Activated CD4-positive, alpha-beta T cell treated with anti-CD3 and anti-CD28 coated beads, Interleukin-2, amount 10 ng/mL, durations not matched to agents 7 days and 5 days (primary cell): ENCODE measurements around the gene CFAP45. TPM values are rescaled to one million over a fixed set of nuclear protein-coding genes. Genes with fewer than 3 reads are reported as not detected.
A peak's percentile ranks its signal among the peaks of the same experiment; 100 is the strongest.

Experiments
- CTCF ChIA-PET: fragments of 350-600 bp; sonication (Branson Sonifier 250); formaldehyde crosslinking; loops from one replicate; lab custom pipeline; 2021; ENCODE audit warnings: antibody characterized with exemption; lab: Charles Lee
- POLR2A ChIA-PET: fragments of 350-600 bp; sonication (Branson Sonifier 250); formaldehyde crosslinking; loops from one replicate; lab custom pipeline; 2021; ENCODE audit warnings: antibody characterized with exemption; lab: Charles Lee
- DNase-seq: peaks from one replicate; pipeline ENCODE4 v3.0.0-alpha.2; 2020
- H3K27ac Mint-ChIP-seq: one replicate; pipeline ENCODE4 v1.8.0; 2021; ENCODE audit warnings: mild to moderate bottlenecking, moderate library complexity, mixed read lengths
- H3K27me3 Mint-ChIP-seq: one replicate; pipeline ENCODE4 v1.8.0; 2021; ENCODE audit warnings: mixed read lengths
- H3K36me3 Mint-ChIP-seq: one replicate; pipeline ENCODE4 v1.8.0; 2021; ENCODE audit warnings: low read depth, mixed read lengths
- H3K4me1 Mint-ChIP-seq: one replicate; pipeline ENCODE4 v1.8.0; 2021; ENCODE audit warnings: mixed read lengths
- H3K4me3 Mint-ChIP-seq: one replicate; pipeline ENCODE4 v1.8.0; 2021; ENCODE audit warnings: mild to moderate bottlenecking, moderate library complexity, mixed read lengths
- H3K9me3 Mint-ChIP-seq: one replicate; pipeline ENCODE4 v1.8.0; 2021; ENCODE audit warnings: mixed read lengths
- total RNA-seq, 2 experiments: library from RNA; stranded (reverse); gene quantifications; one replicate each; pipeline ENCODE4 v1.2.3, GENCODE V29; 2021

CFAP45 gene
- total RNA-seq, 2 experiments from 2014 or later, result 0.25 to 0.37 TPM

- no peaks in the 10 kb centered on the region for H3K9me3 Mint-ChIP-seq
Observed at GRCh38 chr1:159919236-159919865, 19.4 kb upstream of the CFAP45 start.

GRCh38 chr1:159918352-159919200 is 18.6 kb upstream of the CFAP45 start:
- ChIA-PET POLR2A (no interaction called here), CTCF (interaction anchor here (0.6 kb wide), 1 partner anchor 204 kb away, joined by 3 read pairs; no protein-coding TSS in a partner anchor)
- no peak for DNase-seq
- Mint-ChIP-seq H3K4me1 (peaks cover 76% of the 10 kb centered on the region), H3K4me3 (no peak overlapping the region), H3K27ac (peak overlapping the region; percentile 62), H3K36me3 (peaks cover 66% of the 10 kb centered on the region), H3K27me3 (no peaks in the 10 kb centered on the region), H3K9me3 (no peaks in the 10 kb centered on the region)

More at GRCh38 chr1:159919236-159919865, 19.4 kb upstream of the CFAP45 start:
- DNase-seq, result no peak
- H3K27ac Mint-ChIP-seq, result no peak overlapping the region
- CTCF ChIA-PET, result interaction anchor here (0.6 kb wide), 1 partner anchor 203 kb away, joined by 3 read pairs; no protein-coding TSS in a partner anchor
- no peak overlapping the region for H3K4me3 Mint-ChIP-seq
- H3K36me3 Mint-ChIP-seq, result peaks cover 67% of the 10 kb centered on the region
- POLR2A ChIA-PET, result no interaction called here
- peaks cover 68% of the 10 kb centered on the region for H3K4me1 Mint-ChIP-seq
- H3K27me3 Mint-ChIP-seq, result no peaks in the 10 kb centered on the region

DNA sequence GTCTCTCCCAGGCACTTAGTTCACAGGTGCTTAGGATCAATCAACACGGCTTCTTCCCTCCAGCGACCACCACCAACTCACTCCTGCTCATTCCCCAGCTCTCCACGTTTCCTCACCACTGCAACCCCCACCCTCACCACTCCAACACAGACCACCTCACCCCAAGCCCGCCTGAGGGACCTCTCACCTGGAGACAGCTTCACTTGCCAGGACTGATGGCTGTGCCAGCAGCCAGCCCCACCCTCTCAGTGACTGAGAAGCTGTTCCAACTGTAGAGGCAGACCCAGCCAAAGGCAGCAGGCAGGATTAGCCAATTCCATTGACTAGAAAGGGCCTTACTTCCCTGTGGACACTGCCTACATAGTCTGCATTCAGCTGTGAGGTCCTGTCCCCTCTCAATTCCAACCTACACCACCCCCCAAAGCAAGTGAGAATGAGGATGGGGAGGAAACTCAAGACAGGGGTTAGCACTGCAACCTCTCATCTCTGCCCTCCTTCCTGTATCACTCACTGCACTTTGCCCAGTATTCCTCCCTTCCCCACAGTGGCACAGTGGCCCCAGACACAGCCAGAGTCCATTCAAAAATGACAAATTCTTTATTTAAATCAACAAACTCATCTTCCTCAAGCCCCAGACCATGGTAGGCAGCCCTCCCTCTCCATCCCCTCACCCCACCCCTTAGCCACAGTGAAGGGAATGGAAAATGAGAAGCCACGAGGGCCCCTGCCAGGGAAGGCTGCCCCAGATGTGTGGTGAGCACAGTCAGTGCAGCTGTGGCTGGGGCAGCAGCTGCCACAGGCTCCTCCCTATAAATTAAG is 17.8 kb upstream of the CFAP45 start:
- Mint-ChIP-seq H3K27ac (peak overlapping the region; percentile 62), H3K4me1 (peaks cover 78% of the 10 kb centered on the region), H3K27me3 (no peaks in the 10 kb centered on the region), H3K9me3 (no peaks in the 10 kb centered on the region), H3K36me3 (peaks cover 62% of the 10 kb centered on the region), H3K4me3 (no peak overlapping the region)
- ChIA-PET CTCF (no interaction called here), POLR2A (no interaction called here)
- DNase-seq, result no peak

DNA sequence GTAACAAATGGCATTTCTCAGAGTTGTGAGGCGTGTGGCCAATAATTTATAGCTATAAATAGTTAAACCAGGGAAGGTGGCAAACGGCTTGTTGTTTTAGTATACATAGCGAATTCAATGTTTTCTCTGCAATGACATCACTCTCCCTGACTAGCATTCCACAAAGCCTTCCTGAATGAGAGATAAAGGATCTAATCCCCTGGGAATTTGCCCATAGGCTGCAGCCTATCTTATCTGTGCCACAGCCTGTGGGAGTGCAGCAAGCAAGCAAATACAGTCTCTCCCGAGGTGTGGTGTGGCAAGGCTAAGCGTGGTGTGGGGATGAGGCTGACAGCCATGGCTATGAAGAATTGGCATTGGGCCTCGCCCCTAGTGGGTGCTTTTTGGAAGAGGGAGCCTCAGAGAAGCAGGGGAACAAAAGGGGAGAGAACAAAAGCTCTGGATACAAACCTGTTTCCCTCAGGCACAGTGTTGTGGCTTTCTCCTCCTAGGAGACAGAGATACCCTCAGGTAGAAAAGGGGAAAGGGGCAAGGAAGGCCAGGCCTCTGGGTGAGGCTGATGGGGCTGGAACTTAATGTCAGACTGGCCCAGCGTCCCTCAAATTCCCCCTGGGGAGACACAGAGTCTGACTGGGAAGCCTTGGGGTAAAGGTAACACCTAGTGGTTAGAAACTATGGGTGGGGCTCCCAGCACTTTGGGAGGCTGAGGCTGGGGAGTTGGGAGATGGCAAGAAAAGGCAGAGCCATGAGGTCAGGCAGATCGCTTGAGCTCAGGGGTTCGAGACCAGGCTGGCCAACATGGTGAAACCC is 16.5 kb upstream of the CFAP45 start:
- ChIA-PET POLR2A (no interaction called here), CTCF (interaction anchor here (0.6 to 2.2 kb wide), 2 partner anchors 8 to 185 kb away, joined by 3 to 6 read pairs; no protein-coding TSS in a partner anchor)
- Mint-ChIP-seq H3K9me3 (no peaks in the 10 kb centered on the region), H3K27ac (peak overlapping the region; percentile 78), H3K36me3 (peaks cover 57% of the 10 kb centered on the region), H3K4me3 (no peak overlapping the region), H3K4me1 (peaks cover 80% of the 10 kb centered on the region), H3K27me3 (no peaks in the 10 kb centered on the region)
- DNase-seq, result no peak

DNA sequence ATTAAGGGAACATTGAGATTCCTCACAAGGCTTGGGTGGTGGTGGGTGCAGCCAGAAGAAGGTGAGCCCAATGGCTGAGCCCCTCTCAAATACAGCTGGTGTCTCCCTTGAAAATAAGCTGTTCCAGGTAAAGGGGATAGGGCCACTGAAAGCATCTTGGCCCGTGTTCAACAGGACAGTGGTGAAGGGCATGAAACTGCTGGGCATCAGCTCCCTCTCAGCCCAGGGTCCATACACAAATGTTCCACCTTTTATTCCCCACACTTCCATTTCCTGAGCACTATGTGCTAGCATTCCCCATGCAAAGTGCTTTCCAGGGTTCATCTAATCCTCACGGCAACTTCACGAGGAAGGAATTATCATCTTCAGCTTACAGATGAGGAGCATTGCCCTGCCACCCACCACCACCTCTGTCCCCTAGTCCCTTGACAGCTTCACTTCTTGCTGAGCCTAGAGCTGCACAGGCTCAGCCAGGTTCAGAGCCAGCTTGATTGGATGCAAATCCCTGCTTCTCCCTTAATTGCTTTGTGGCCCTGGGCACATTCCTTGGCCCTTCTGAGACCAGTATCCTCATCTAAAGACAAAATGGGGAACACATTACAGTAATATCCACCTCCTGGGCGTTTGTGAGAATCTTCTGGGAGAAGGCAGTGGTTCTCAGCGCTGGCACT is 15.7 kb upstream of the CFAP45 start:
- Mint-ChIP-seq H3K9me3 (no peaks in the 10 kb centered on the region), H3K4me1 (peaks cover 80% of the 10 kb centered on the region), H3K36me3 (peaks cover 51% of the 10 kb centered on the region), H3K27me3 (no peaks in the 10 kb centered on the region), H3K4me3 (no peak overlapping the region), H3K27ac (peak overlapping the region; percentile 47)
- ChIA-PET POLR2A (no interaction called here), CTCF (interaction anchor here (0.6 to 2.2 kb wide), 3 partner anchors 9 to 1128 kb away, joined by 3 to 6 read pairs (median 4); no protein-coding TSS in a partner anchor)
- DNase-seq, result no peak

- H3K4me3 Mint-ChIP-seq, result no peak overlapping the region
- DNase-seq, result no peak
- no peaks in the 10 kb centered on the region for H3K27me3 Mint-ChIP-seq
- peak overlapping the region; percentile 68 for H3K27ac Mint-ChIP-seq
- H3K36me3 Mint-ChIP-seq, result peaks cover 43% of the 10 kb centered on the region
- no peaks in the 10 kb centered on the region for H3K9me3 Mint-ChIP-seq
- H3K4me1 Mint-ChIP-seq, result peaks cover 79% of the 10 kb centered on the region
- ChIA-PET POLR2A (interaction anchor here (1.4 kb wide), 1 partner anchor 11 kb away, joined by 4 read pairs; the partner anchor contains the start of gene TAGLN2), CTCF (interaction anchor here (1.0 to 2.2 kb wide), 2 partner anchors 10 kb away, joined by 4 to 6 read pairs; no protein-coding TSS in a partner anchor)
Observed at GRCh38 chr1:159914252-159915018, 14.5 kb upstream of the CFAP45 start.

DNA sequence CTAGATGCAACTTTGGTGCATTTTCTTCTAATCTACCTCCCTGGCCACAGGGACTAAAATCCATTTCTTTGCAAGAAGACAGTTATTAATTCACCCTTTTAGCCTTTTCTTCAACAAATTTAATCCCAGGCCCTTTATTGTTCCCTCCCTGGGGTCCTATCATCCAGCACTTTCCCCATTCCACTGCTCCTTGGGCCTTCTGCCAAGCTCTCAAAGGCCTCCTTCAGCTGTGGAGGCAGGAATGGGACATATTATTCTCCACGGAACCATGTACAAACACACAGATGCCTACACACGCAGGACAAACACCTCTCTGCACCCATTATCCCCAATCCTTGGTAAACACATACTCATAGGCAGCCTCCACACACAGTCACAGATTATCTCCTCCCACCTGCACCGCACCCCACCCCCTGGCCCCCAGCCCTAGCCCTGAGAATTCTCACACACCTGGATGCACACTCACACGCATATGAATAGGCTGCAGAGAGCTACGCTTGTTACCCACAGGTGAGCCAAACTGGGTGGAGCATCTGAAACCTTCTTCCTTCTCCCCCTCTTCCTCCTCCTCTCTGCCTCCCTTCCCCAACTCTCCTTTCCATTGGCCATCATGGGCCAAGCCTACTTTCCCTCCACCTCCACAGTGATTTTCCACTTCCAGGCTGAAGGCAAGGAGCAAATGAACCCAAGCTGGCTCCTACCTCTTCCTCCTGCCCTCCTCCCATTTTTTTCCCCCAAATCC is 13.7 kb upstream of the CFAP45 start:
- POLR2A ChIA-PET, result interaction anchor here (1.4 kb wide), 1 partner anchor 12 kb away, joined by 4 read pairs; the partner anchor contains the start of gene TAGLN2
- Mint-ChIP-seq H3K4me1 (peaks cover 77% of the 10 kb centered on the region), H3K36me3 (peaks cover 35% of the 10 kb centered on the region), H3K27me3 (no peaks in the 10 kb centered on the region), H3K4me3 (no peak overlapping the region), H3K9me3 (no peaks in the 10 kb centered on the region), H3K27ac (no peak overlapping the region)
- CTCF ChIA-PET, result interaction anchor here (1.0 kb wide), 1 partner anchor 10 kb away, joined by 4 read pairs; no protein-coding TSS in a partner anchor
- no peak for DNase-seq

- peak overlapping the region; percentile 49 for H3K4me3 Mint-ChIP-seq
- ChIA-PET POLR2A (no interaction called here), CTCF (interaction anchor here (0.6 to 1.1 kb wide), 2 partner anchors 10 to 11 kb away, joined by 3 to 4 read pairs; no protein-coding TSS in a partner anchor)
Observed at GRCh38 chr1:159911326-159912070, 11.5 kb upstream of the CFAP45 start.

DNA sequence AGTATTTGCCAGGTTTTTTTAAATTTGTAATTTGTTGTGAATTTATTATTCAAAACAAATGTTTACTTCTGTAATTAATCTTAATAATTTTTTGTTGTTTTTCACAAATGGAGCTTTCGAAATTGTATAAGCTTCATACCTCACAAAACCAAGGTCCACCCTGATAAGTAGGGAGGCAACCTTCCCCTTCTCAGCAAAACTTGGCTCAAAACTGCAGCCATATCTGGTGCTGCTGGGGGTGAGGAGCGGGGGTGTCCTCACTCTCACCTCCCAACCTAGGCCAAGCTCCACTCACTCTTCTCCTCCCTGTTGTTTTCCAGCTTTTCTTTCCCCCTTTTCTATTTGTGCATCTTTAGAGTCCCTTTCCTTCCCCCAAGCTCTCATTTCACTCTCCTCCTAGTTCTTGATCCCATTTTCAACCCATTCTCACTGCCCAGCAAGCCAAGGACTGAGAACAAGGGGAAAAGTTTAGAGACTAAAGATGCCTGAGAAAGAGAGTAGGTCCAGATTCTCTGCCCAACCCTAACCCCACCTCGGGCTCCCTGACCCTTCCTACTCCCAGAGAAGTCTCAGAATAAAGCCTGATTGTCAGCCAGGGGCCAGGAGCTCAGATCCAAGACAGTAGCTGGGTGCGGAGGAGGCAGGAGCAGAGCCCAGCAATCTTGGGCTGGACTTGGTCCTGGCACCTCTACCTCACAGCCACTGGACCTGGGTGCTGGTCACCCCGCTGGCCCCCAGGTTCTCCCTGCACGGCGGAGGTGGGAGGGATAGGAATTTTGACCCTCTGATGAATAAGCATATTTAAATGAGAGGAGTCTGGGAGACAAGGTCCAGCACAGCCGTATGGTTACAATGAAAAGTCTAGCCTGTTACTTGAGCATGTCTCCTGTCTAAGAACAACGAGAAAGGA is 8.3 kb upstream of the CFAP45 start:
- Mint-ChIP-seq H3K4me3 (no peak overlapping the region), H3K27ac (no peak overlapping the region), H3K9me3 (peaks cover 3% of the 10 kb centered on the region), H3K27me3 (no peaks in the 10 kb centered on the region), H3K36me3 (peaks cover 7% of the 10 kb centered on the region), H3K4me1 (peaks cover 55% of the 10 kb centered on the region)
- POLR2A ChIA-PET, result no interaction called here
- CTCF ChIA-PET, result interaction anchor here (1.2 kb wide), 1 partner anchor 13 kb away, joined by 3 read pairs; no protein-coding TSS in a partner anchor
- no peak for DNase-seq

More at GRCh38 chr1:159911326-159912070, 11.5 kb upstream of the CFAP45 start:
- peak overlapping the region; percentile 92 for H3K27ac Mint-ChIP-seq
- H3K27me3 Mint-ChIP-seq, result no peaks in the 10 kb centered on the region
- no peaks in the 10 kb centered on the region for H3K9me3 Mint-ChIP-seq
- peaks cover 74% of the 10 kb centered on the region for H3K4me1 Mint-ChIP-seq
- peaks cover 21% of the 10 kb centered on the region for H3K36me3 Mint-ChIP-seq
- DNase-seq, result no peak
